Activated CD8-positive, alpha-beta memory T cell treated with anti-CD3 and anti-CD28 coated beads for 1 hour (primary cell): ENCODE results near the gene PILRB.
"Not testable (repeated sequence)": the region's sequence is repeated elsewhere in the genome, so short reads cannot be mapped to it uniquely, and the experiment has no call there.

Experiments
- DNase-seq, 2 donors: peaks; one replicate each; pipeline ENCODE4 v3.0.0-alpha.2; 2020; ENCODE audit warnings: low read depth in 1 of 2; ENCODE audit errors: extremely low read depth in 1 of 2

PILRB gene

DNA sequence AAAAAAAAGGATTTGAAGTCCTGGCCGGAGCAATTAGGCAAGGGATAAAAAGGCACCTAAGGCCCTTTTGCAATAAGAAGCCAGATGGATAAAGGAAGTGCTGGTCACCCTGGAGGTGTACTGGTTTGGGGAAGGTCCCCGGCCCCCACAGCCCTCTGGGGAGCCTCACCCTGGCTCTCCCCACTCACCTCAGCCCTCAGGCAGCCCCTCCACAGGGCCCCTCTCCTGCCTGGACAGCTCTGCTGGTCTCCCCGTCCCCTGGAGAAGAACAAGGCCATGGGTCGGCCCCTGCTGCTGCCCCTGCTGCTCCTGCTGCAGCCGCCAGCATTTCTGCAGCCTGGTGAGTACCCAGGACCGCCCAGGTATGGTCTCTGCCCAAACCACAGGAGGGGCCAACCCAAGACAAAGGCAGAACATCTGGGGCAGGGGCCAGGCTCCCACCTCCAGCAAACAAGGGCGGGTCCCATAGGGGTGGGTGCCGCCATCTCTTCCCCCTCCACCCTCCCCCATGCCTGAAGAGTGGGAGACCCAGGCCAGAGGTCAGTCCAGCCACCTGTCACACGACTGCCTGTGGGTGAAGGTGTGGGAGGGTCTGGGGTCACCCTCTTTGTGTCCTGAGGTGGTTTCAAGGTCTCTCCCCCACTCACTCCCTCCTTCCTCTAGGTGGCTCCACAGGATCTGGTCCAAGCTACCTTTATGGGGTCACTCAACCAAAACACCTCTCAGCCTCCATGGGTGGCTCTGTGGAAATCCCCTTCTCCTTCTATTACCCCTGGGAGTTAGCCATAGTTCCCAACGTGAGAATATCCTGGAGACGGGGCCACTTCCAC is at the start of gene PILRB:
Gene PILRB, plus strand, starts transcription at position 91 of the 830 bp plus-strand sequence. Its CDS starts 186 bp downstream, at position 277.
- no peak for DNase-seq

- not testable (repeated sequence) for DNase-seq
Measured at GRCh38 chr7:100318329-100318728, 39.6 kb upstream of the PILRB start.

DNA sequence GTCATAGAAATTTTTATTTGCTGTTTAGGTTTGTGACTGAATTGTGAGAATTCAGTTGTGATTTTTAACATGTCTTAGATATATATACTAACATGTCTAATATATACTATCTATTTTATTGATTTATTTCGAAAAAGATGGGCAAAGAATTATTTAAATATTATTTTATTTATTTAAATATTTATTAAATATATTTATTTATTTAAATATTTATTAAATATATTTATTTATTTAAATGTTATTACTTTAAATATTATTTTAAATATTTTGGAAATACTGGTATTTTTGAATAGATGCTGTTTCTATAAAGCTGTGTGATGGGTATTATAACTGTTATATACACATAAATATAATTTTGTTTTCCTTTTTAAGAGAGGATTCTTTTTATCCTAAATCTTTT is 36.3 kb upstream of the PILRB start:
- not testable (repeated sequence) for DNase-seq

- DNase-seq = not testable (repeated sequence)
Measured at GRCh38 chr7:100324194-100324593, 33.7 kb upstream of the PILRB start.

- not testable (repeated sequence) for DNase-seq
Measured at GRCh38 chr7:100325671-100326070, 32.2 kb upstream of the PILRB start.

- DNase-seq = not testable (repeated sequence)
Measured at GRCh38 chr7:100326914-100327313, 31.0 kb upstream of the PILRB start.

DNA sequence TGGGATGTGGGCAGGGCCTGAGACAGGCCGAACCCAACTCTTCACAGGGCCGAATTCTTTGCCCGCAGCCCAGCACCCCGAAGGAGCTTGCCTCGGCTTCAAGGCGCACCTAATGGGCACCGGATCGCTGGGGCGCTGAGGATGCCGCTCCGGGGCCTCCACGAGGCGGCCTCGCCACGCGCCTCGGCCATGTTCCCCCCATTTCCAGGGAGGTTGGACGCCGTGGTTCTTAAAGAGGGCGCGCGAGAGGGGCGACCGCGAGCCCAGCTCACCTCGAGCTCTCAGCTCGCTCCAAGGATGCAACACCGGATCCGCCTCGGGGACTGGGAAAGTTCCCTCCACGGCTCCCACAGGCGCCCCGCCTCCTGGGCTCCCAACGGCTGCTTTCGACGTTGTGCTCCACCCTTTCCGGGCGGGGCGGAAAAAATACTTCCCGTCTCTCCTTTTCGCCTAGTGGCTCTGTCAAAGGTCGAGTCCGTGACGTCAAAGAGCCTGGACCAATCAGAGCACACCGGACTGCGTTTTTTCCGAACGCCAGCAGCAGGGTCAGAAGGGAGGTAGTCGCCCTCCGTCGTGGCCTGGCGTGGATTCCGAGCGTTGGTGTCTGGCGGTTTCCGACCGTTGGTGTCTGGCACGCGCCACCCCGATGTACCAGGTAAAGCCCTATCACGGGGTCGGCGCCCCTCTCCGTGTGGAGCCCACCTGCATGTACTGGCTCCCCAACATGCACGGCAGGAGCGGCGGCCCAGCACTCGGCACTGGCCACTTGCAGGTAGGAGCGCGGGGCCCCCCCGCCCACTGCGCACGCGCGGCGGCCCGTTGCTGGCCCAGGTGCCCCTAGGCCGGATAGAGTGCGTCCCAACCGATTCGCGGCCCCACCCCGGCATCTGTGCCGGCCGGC is 22.1 kb upstream of the PILRB start:
- DNase-seq = peak; percentile 62 to 66

DNA sequence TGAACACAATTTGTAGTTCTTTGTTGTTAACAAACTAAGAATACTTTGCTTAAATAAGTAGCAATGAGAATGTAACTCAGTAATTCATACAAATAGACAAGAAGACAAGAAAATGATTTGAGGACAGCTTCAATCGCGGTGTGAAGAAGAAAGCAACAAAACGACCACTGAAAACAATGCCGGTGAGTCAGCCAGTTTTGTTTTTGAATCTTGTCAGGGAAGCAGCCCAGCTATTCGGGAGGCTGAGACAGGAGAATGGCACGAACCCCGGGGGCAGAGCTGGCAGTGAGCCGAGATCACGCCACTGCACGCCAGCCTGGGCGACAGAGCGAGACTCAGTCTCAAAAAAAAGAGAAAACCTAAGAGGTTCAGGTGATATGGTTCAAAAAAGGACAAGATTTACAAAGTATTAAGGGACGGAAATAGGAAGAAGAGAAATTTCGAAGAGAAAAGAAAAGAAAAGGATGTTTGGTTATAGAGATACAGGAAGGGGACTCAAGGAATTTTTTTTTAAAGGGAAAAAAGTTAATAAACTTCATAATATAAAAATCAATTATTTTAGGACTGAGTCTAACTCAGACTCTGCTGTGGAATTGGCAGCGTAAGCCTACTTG is 19.7 kb upstream of the PILRB start:
- not testable (repeated sequence) for DNase-seq

GRCh38 chr7:100341286-100341685 is 16.6 kb upstream of the PILRB start:
- not testable (repeated sequence) for DNase-seq

DNA sequence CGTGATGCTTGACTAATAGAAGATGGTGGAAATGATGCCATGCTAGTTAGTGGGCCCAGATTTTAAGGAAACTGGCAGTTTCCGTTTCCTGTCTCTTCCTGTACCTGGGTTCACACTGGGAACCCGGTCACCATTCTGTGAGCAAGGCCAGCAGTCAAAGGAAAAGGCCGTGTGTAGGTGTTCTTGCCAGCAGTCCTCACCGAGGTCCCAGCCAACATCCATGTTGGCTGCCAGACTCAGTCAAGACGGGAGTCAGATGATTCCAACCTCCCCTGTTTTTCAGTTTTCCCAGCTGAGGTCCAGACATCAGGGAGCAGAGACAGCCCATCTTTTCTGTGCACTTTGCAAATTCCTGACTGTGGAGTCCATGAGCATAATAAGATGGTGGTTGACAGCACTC is 15.2 kb upstream of the PILRB start:
- DNase-seq = no peak

DNA sequence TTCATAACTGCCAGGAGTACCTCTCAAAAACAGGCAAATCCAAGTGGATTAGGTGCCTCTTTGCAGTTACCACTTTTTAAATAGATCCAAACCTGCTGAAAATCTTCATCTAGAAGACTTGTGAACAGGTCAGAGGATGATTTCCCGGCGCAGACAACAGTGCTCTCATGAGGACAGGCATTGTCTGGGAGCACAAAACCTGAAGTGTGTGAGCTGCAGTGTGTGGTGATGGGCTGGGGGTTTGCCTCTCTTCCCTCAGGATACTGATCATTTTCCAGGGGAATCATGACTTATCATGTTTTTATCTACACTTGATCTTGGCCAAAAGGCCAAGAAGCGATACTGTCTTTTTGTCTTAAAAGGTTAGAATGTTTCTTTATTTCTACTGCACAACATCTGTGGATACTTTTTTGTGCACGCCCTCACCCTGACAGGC is 13.8 kb upstream of the PILRB start:
- not testable (repeated sequence) for DNase-seq

DNA sequence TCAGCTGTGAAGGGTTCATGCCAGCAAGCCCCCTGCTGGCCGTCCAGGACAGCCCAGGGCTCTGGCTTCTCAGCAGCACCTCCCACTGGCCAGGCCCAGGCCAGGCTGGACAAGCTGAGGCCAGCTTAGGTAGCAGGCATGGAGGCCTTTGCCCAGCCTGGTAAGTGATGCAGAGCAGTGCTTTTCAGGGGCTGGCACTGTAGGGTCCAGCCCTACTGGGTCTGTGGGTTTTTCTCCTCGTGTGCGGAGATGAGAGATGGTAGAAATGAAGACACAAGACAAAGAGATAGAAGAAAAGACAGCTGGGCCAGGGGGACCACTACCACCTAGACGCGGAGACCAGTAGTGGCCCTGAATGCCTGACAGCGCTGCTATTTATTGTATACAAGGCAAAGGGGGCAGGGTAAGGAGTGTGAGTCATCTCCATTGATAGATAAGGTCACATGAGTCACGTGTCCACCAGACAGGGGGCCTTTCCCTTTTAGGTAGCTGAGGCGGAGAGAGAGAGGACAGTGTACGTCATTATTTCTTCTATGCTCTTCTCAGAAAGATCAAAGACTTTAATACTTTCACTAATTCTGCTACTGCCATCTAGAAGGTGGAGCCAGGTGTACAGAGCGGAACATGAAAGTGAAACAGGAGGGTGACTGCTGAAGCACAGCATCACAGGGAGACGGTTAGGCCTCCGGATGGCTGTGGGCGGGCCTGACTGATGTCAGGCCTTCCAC is 13.2 kb upstream of the PILRB start:
- peak; percentile 57 to 69 for DNase-seq

- peak; percentile 31 to 54 for DNase-seq
Measured at GRCh38 chr7:100345288-100345672, 12.6 kb upstream of the PILRB start.

DNA sequence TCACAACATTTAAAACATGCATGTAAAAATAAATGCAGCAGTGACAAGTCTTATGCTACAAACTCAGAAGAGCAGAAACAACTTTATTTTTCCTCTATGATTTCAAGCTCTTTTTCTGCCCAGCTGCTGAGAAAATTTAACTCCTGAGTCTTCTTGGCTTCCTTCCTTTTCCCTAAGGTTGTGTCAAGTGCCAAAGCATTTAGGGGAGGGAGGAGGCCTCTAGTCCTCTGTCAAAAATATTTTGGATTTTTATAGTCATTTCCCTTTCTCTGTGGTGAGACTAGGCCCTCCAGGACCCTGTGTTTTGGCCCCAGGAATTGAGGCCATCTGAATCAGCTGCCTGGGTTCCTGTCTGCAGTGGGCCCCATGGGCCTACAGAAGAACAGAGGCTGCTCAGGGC is 11.0 kb upstream of the PILRB start:
- DNase-seq = no peak

GRCh38 chr7:100348805-100349204 is 9.1 kb upstream of the PILRB start:
- no peak for DNase-seq

- no peak for DNase-seq
Measured at GRCh38 chr7:100349757-100350156, 8.2 kb upstream of the PILRB start.

- no peak for DNase-seq
Measured at GRCh38 chr7:100351657-100352058, 6.3 kb upstream of the PILRB start.

- not testable (repeated sequence) for DNase-seq
Measured at GRCh38 chr7:100352230-100352781, 5.6 kb upstream of the PILRB start.

GRCh38 chr7:100352984-100353684 is 4.8 kb upstream of the PILRB start:
- DNase-seq = no peak
